ENCODE results near the gene UBE4B. TPM values are rescaled to one million over a fixed set of nuclear protein-coding genes. Genes with fewer than 3 reads are reported as not detected.
A peak's percentile ranks its signal among the peaks of the same experiment; 100 is the strongest.
"Not testable (repeated sequence)": the region's sequence is repeated elsewhere in the genome, so short reads cannot be mapped to it uniquely, and the experiment has no call there.

UBE4B gene
- total and polyA plus RNA-seq, 9 donors, result 27.3 to 45.1 (median 41.4) TPM

GRCh38 chr1:10204003-10204642, 171.4 kb downstream of the UBE4B start:
- no peaks in the 10 kb centered on the region for H3K9me3 ChIP-seq (replicated peaks; ENCODE audit: control insufficient read depth, low read depth, low read length)
- H3K27me3 ChIP-seq (ENCODE audit: control insufficient read depth, insufficient read depth, low read length), result no peaks in the 10 kb centered on the region
- no peaks in the 10 kb centered on the region for H3K36me3 ChIP-seq (ENCODE audit: control insufficient read depth, insufficient read depth, low read length)
- no peak overlapping the region for H3K4me3 ChIP-seq (ENCODE audit: low read length)
- peak overlapping the region; percentile 7 for H3K27ac ChIP-seq (ENCODE audit: low read length)
- H3K4me1 ChIP-seq (ENCODE audit: control insufficient read depth, insufficient read depth, low read length), result peaks cover 18% of the 10 kb centered on the region
- WGBS (ENCODE audit: insufficient coverage), result 33% methylated on average over 3 of the region's 7 CpGs
- peak; percentile 39 for DNase-seq

GRCh38 chr1:10205206-10205605, 172.4 kb downstream of the UBE4B start:
- not testable (repeated sequence) for H3K36me3 ChIP-seq (ENCODE audit: control insufficient read depth, insufficient read depth, low read length); DNase-seq; H3K9me3 ChIP-seq (replicated peaks; ENCODE audit: control insufficient read depth, low read depth, low read length); H3K27me3 ChIP-seq (ENCODE audit: control insufficient read depth, insufficient read depth, low read length); H3K27ac ChIP-seq (ENCODE audit: low read length); H3K4me3 ChIP-seq (ENCODE audit: low read length)
- peaks cover 18% of the 10 kb centered on the region for H3K4me1 ChIP-seq (ENCODE audit: control insufficient read depth, insufficient read depth, low read length)
- 80% methylated on average over 9 of the region's 14 CpGs for WGBS (ENCODE audit: insufficient coverage)

GRCh38 chr1:10207810-10208209, 175.1 kb downstream of the UBE4B start:
- Histone ChIP-seq H3K9me3 (replicated peaks; ENCODE audit: control insufficient read depth, low read depth, low read length) (no peaks in the 10 kb centered on the region), H3K27ac (ENCODE audit: low read length) (no peak overlapping the region), H3K36me3 (ENCODE audit: control insufficient read depth, insufficient read depth, low read length) (no peaks in the 10 kb centered on the region), H3K27me3 (ENCODE audit: control insufficient read depth, insufficient read depth, low read length) (no peaks in the 10 kb centered on the region), H3K4me1 (ENCODE audit: control insufficient read depth, insufficient read depth, low read length) (peaks cover 18% of the 10 kb centered on the region), H3K4me3 (ENCODE audit: low read length) (no peak overlapping the region)
- WGBS (ENCODE audit: insufficient coverage), result no CpG with 5 or more reads among the region's 3 CpGs
- DNase-seq, result no peak

GRCh38 chr1:10208537-10208936, 175.8 kb downstream of the UBE4B start:
- no peaks in the 10 kb centered on the region for H3K9me3 ChIP-seq (replicated peaks; ENCODE audit: control insufficient read depth, low read depth, low read length)
- H3K36me3 ChIP-seq (ENCODE audit: control insufficient read depth, insufficient read depth, low read length), result no peaks in the 10 kb centered on the region
- no peaks in the 10 kb centered on the region for H3K27me3 ChIP-seq (ENCODE audit: control insufficient read depth, insufficient read depth, low read length)
- peak; percentile 23 for DNase-seq
- H3K4me1 ChIP-seq (ENCODE audit: control insufficient read depth, insufficient read depth, low read length), result peaks cover 20% of the 10 kb centered on the region
- H3K4me3 ChIP-seq (ENCODE audit: low read length), result no peak overlapping the region
- no peak overlapping the region for H3K27ac ChIP-seq (ENCODE audit: low read length)
- 94% methylated on average over 5 of the region's 11 CpGs for WGBS (ENCODE audit: insufficient coverage)

DNA sequence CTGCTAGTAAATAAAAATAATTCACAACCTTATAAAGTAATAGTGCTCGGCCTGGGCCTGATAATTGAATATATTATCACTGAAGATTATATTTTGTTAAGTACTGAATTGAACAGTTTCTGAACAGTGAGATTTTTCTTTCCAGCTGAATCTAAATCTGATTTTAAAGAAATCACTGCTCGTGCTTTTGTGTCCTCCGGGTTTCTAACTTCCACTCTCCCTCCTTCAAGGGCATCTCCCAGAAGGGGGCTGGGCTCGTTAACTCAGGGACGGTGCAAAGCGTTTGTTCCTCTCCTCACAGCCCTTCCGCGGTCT, 176.8 kb downstream of the UBE4B start:
- Histone ChIP-seq H3K4me3 (ENCODE audit: low read length) (peak overlapping the region; percentile 88), H3K4me1 (ENCODE audit: control insufficient read depth, insufficient read depth, low read length) (peaks cover 21% of the 10 kb centered on the region), H3K27me3 (ENCODE audit: control insufficient read depth, insufficient read depth, low read length) (no peaks in the 10 kb centered on the region), H3K9me3 (replicated peaks; ENCODE audit: control insufficient read depth, low read depth, low read length) (no peaks in the 10 kb centered on the region), H3K27ac (ENCODE audit: low read length) (peak overlapping the region; percentile 99), H3K36me3 (ENCODE audit: control insufficient read depth, insufficient read depth, low read length) (no peaks in the 10 kb centered on the region)
- no peak for DNase-seq
- no CpG with 5 or more reads among the region's 8 CpGs for WGBS (ENCODE audit: insufficient coverage)

GRCh38 chr1:10209905-10210810, 177.4 kb downstream of the UBE4B start, which contains the start of gene KIF1B:
Gene KIF1B (plus strand): TSS chr1:10210570. CDS start chr1:10232329, 21,759 bp downstream.
- peak; percentile 99 for DNase-seq
- Histone ChIP-seq H3K27me3 (ENCODE audit: control insufficient read depth, insufficient read depth, low read length) (no peaks in the 10 kb centered on the region), H3K4me3 (ENCODE audit: low read length) (peak within 1 kb of the TSS; percentile 96), H3K4me1 (ENCODE audit: control insufficient read depth, insufficient read depth, low read length) (peaks cover 16% of the 10 kb centered on the region), H3K27ac (ENCODE audit: low read length) (peak within 1 kb of the TSS; percentile 99), H3K36me3 (ENCODE audit: control insufficient read depth, insufficient read depth, low read length) (no peaks in the 10 kb centered on the region), H3K9me3 (replicated peaks; ENCODE audit: control insufficient read depth, low read depth, low read length) (no peaks in the 10 kb centered on the region)
- WGBS (ENCODE audit: insufficient coverage), result under 1% methylated on average over 103 of the region's 107 CpGs

DNA sequence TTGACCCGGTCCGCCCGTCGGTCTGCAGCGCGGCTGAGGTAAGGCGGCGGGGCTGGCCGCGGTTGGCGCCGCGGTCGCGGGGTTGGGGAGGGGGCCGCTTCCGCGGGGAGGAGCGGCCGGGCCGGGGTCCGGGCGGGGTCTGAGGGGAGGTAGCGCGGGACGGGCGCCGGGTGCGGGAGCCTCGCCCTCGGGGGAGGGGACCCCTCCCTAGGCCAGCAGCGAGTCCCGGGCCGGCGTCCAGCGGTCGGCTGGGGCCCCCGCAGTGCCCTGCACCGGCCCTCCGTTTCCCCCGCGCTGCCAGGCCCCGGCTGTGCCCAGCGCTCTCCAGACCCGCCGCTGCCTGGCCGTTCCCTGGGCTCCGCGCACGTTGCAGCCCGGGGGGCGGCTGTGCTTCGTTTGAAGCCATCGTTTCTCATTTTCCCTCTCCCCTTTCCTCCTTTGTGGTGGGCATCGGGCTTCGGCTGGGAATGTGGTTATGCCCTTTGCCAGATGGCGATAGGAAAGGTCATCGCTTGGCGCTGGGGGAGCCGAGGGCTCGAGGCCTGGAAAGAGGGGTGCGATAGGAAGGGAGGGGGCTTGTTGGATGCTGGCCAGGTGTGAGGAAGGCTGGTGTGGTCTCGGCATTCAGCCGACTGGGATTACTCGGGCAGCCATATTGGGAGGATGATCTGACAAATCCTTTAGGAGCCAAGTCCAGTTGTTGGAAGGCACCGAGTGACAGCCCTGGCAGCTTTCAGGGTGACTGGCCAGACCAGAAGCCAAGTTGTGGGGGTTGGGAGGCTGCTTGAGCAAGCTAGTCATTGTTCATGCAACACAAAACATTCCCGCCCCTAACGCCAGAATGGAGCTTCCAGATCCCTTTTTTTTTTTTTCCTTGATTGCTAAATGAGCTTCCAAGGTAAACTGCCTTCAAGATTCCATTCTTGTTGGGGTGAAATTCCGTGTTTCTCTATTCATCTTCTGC, 178.4 kb downstream of the UBE4B start:
- H3K9me3 ChIP-seq (replicated peaks; ENCODE audit: control insufficient read depth, low read depth, low read length), result no peaks in the 10 kb centered on the region
- peaks cover 19% of the 10 kb centered on the region for H3K4me1 ChIP-seq (ENCODE audit: control insufficient read depth, insufficient read depth, low read length)
- WGBS (ENCODE audit: insufficient coverage), result under 1% methylated on average over 60 of the region's 69 CpGs

DNA sequence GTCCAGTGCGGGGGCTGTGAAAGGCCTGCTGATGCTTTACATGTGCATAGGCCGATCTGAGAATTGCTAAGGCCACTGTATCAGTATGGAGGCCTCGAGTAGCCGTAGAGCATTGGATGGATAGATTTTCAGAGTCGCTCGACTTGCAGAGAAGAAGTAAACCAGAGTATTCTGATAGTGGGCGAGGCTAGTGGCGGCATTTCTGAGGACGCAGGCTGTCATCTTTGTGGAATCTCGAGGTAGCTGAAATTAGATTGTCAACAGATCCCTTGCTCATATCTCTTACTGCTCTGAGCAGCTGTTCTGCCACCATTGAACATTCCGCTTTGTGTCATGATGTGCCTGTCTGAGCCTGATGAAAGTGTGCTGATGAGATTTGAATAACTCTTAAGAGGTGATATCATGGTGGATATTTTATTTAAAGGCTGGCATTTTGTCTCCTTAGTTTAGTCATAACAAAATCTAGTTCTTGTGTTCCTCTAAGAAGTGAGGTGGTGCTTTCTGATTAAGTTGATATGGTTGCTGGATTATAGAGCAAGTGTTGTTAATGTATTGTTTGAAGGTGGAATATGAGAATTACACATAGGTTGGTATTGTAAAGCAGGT, 179.2 kb downstream of the UBE4B start:
- H3K36me3 ChIP-seq (ENCODE audit: control insufficient read depth, insufficient read depth, low read length), result no peaks in the 10 kb centered on the region
- WGBS (ENCODE audit: insufficient coverage), result 12% methylated on average over 3 of the region's 11 CpGs
- peak; percentile 80 for DNase-seq
- peak overlapping the region; percentile 96 for H3K4me3 ChIP-seq (ENCODE audit: low read length)
- H3K9me3 ChIP-seq (replicated peaks; ENCODE audit: control insufficient read depth, low read depth, low read length), result no peaks in the 10 kb centered on the region
- H3K27me3 ChIP-seq (ENCODE audit: control insufficient read depth, insufficient read depth, low read length), result no peaks in the 10 kb centered on the region
- H3K4me1 ChIP-seq (ENCODE audit: control insufficient read depth, insufficient read depth, low read length), result peaks cover 24% of the 10 kb centered on the region
- peak overlapping the region; percentile 99 for H3K27ac ChIP-seq (ENCODE audit: low read length)

More for the DNA sequence above, 178.4 kb downstream of the UBE4B start:
- H3K36me3 ChIP-seq (ENCODE audit: control insufficient read depth, insufficient read depth, low read length), result no peaks in the 10 kb centered on the region
- H3K27me3 ChIP-seq (ENCODE audit: control insufficient read depth, insufficient read depth, low read length), result no peaks in the 10 kb centered on the region
- peak; percentile 96 for DNase-seq
- H3K4me3 ChIP-seq (ENCODE audit: low read length), result peak overlapping the region; percentile 96
- H3K27ac ChIP-seq (ENCODE audit: low read length), result peak overlapping the region; percentile 99

DNA sequence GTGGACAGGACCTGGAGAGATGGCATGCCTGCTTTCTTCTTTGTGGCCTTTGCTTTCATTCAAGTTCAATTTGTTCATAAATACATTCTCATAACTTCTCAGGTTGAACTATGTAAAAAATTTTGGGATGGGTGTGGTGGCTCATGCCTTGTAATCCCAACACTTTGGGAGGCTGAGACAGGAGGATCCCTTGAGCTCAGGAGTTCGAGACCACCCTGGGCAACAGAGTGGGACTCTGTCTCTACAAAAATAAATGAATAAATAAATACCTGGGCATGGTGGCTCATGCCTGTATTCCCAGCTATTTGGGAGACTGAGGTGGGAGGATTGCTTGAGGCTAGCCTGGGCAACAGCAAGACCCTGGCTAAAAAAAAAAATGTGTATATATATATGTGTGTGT, 179.7 kb downstream of the UBE4B start:
- Histone ChIP-seq H3K4me3 (ENCODE audit: low read length) (peak overlapping the region; percentile 96), H3K36me3 (ENCODE audit: control insufficient read depth, insufficient read depth, low read length) (no peaks in the 10 kb centered on the region), H3K27me3 (ENCODE audit: control insufficient read depth, insufficient read depth, low read length) (no peaks in the 10 kb centered on the region), H3K4me1 (ENCODE audit: control insufficient read depth, insufficient read depth, low read length) (peaks cover 28% of the 10 kb centered on the region), H3K27ac (ENCODE audit: low read length) (peak overlapping the region; percentile 99), H3K9me3 (replicated peaks; ENCODE audit: control insufficient read depth, low read depth, low read length) (no peaks in the 10 kb centered on the region)
- no peak for DNase-seq
- WGBS (ENCODE audit: insufficient coverage), result no CpG with 5 or more reads among the region's 1 CpG
